ENCODE data around the gene EXOC8.

The EXOC8 gene

GRCh38 chr1:231338270-231339128 lies 847 bp upstream of the EXOC8 start, which contains the start of gene SPRTN:
Gene SPRTN, plus strand, starts transcription at chr1:231338293. Its CDS starts 91 bp downstream, at chr1:231338384.
- Mint-ChIP-seq H3K4me1 (ENCODE audit: low read depth) (peaks cover 42% of the 10 kb centered on the region), H3K9me3 (no peaks in the 10 kb centered on the region), H3K27me3 (ENCODE audit: low read depth) (peaks cover 3% of the 10 kb centered on the region), H3K36me3 (ENCODE audit: low read depth) (peaks cover 43% of the 10 kb centered on the region), H3K4me3 (peak within 1 kb of the TSS; percentile 100), H3K27ac (peak within 1 kb of the TSS; percentile 99)
- DNase-seq (ENCODE audit: low spot score), result no peak

DNA sequence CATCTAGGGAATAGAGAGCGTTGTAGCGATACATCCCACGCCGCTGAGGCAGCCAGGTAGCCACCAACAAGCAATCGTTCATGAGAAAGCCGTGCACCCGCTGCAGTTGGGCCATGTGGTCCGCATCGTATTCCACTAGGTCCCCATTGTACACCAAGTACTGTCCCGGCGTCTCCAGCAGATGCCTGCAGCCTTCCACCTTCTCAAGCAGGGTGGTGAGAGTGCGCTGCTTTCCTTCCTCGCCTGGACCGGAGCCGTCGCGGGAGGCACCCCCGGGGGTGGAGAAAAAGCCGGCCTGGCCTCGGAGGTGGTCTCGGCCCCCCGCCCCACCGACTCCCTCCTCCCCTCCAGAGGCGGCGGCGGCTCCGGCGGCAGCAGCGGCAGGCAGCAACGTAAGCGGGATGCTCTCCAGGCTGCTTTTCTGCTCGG lies 595 bp downstream of the EXOC8 start:
- Mint-ChIP-seq H3K27ac (peak overlapping the region; percentile 99), H3K9me3 (no peaks in the 10 kb centered on the region), H3K36me3 (ENCODE audit: low read depth) (peaks cover 45% of the 10 kb centered on the region), H3K27me3 (ENCODE audit: low read depth) (peaks cover 3% of the 10 kb centered on the region), H3K4me3 (peak overlapping the region; percentile 100), H3K4me1 (ENCODE audit: low read depth) (peaks cover 46% of the 10 kb centered on the region)
- DNase-seq (ENCODE audit: low spot score), result no peak

DNA sequence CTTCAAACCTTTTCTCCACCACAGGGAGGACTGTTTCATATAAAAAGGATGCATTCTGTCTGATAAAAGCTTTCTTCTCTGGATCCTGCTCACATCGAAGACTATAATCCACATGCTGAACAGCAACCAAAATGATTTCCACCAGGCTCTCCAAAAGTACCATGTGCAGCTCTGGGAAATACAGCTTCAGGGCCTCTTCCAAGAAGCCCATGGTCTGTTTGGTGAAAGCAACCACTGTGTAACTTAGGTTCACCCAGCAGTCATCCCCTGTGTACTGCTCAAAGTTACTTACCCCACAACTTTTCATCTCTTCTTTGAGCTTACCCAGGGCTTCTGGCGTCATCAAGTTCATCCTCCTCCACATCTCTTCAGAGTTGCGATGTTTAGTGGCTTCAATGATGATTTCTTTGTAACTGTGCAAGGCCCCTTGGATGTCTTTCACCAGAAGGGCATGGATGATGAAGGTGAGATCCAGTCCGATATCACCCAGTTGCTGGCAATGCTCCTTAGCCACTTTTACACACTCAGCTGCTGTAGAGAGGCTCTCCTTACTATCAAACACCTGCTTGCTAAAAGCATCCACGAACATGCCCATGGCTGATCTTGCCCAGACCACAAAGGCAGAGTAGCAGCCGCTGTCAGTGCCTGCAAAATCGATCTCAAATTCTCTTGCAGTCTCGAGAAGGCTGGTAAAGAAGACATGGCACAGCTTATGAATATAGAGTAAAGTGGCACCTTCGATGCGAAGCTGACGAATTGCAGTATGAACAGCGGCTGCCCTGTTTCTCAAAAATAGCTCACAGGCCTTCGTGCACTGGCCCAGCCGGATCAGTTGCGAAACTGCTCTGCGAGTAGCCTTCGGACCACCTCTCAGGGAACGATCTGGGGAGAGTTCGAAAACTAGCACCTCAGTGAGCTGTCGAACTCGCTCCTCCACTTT lies 1.7 kb downstream of the EXOC8 start:
- Mint-ChIP-seq H3K27ac (peak overlapping the region; percentile 50), H3K9me3 (no peaks in the 10 kb centered on the region), H3K4me3 (peak overlapping the region; percentile 100), H3K27me3 (ENCODE audit: low read depth) (peaks cover 3% of the 10 kb centered on the region), H3K4me1 (ENCODE audit: low read depth) (peaks cover 45% of the 10 kb centered on the region), H3K36me3 (ENCODE audit: low read depth) (peaks cover 45% of the 10 kb centered on the region)
- no peak for DNase-seq (ENCODE audit: low spot score)

- Mint-ChIP-seq H3K27ac (no peak overlapping the region), H3K4me3 (peak overlapping the region; percentile 66), H3K36me3 (ENCODE audit: low read depth) (peaks cover 39% of the 10 kb centered on the region), H3K4me1 (ENCODE audit: low read depth) (peaks cover 38% of the 10 kb centered on the region), H3K27me3 (ENCODE audit: low read depth) (peaks cover 3% of the 10 kb centered on the region), H3K9me3 (no peaks in the 10 kb centered on the region)
- no peak for DNase-seq (ENCODE audit: low spot score)
Measured at GRCh38 chr1:231334952-231335351, 2.7 kb downstream of the EXOC8 start.

DNA sequence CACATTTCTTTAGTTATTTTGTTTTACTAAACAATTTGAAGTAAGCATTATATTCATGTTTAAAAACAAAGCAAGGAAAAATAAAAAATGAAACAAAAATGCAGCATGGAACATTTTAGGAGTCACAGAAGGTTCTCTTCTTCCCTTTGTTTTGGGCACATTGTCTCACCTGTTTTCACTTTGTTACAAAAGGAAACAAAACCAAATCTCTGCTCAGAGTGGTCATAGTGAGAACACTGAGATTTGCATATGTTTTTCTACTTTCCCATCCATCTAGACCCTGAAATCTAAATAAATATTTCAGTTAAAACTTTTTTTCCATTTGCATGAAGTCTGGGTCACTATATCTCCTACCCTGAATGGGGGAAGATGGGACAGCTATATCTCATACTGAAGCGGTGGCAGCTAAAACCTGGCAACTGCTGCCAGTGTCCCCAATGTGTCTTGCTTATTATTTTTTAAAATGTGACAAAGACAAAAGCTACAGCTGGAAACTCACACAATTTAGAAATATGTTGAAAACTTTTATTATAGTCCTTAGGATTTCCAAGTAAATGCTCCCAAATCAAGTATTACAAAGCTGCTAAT lies 3.5 kb downstream of the EXOC8 start:
- peaks cover 33% of the 10 kb centered on the region for H3K4me1 Mint-ChIP-seq (ENCODE audit: low read depth)

DNA sequence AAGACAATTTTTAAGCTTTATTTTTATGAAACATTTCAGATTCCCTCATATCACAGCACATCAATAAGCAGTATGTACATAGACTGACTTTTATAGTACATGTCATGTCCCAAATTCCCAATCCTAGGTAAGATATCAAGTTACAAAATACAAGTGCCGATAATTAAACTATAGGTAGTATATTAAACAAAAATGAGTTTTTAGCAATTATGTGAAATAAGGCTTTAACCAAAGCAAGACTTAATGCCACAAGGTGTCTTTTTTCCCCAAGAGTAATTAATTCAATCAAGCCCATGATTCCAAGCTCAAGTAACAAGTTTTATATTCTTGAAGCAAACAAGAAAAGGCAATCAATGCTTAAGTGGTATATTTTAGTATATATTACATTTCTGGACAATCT lies 4.9 kb downstream of the EXOC8 start:
- H3K27me3 Mint-ChIP-seq (ENCODE audit: low read depth), result peaks cover 2% of the 10 kb centered on the region
- H3K4me3 Mint-ChIP-seq, result no peak overlapping the region
- H3K36me3 Mint-ChIP-seq (ENCODE audit: low read depth), result peaks cover 34% of the 10 kb centered on the region
- H3K9me3 Mint-ChIP-seq, result no peaks in the 10 kb centered on the region
- peaks cover 32% of the 10 kb centered on the region for H3K4me1 Mint-ChIP-seq (ENCODE audit: low read depth)
- H3K27ac Mint-ChIP-seq, result no peak overlapping the region
- no peak for DNase-seq (ENCODE audit: low spot score)

More for the DNA sequence above, 3.5 kb downstream of the EXOC8 start:
- H3K36me3 Mint-ChIP-seq (ENCODE audit: low read depth), result peaks cover 37% of the 10 kb centered on the region
- no peak for DNase-seq (ENCODE audit: low spot score)
- peak overlapping the region; percentile 66 for H3K4me3 Mint-ChIP-seq
- H3K27ac Mint-ChIP-seq, result no peak overlapping the region
- H3K9me3 Mint-ChIP-seq, result no peaks in the 10 kb centered on the region
- H3K27me3 Mint-ChIP-seq (ENCODE audit: low read depth), result peaks cover 3% of the 10 kb centered on the region

- no peak overlapping the region for H3K27ac Mint-ChIP-seq
- H3K36me3 Mint-ChIP-seq (ENCODE audit: low read depth), result peaks cover 18% of the 10 kb centered on the region
- peaks cover 17% of the 10 kb centered on the region for H3K4me1 Mint-ChIP-seq (ENCODE audit: low read depth)
- peaks cover 4% of the 10 kb centered on the region for H3K27me3 Mint-ChIP-seq (ENCODE audit: low read depth)
- no peaks in the 10 kb centered on the region for H3K9me3 Mint-ChIP-seq
- H3K4me3 Mint-ChIP-seq, result no peak overlapping the region
- no peak for DNase-seq (ENCODE audit: low spot score)
Measured at GRCh38 chr1:231329483-231329882, 8.2 kb downstream of the EXOC8 start.

- H3K36me3 Mint-ChIP-seq (ENCODE audit: low read depth), result peaks cover 8% of the 10 kb centered on the region
- H3K9me3 Mint-ChIP-seq, result no peaks in the 10 kb centered on the region
- H3K27ac Mint-ChIP-seq, result no peak overlapping the region
- no peak overlapping the region for H3K4me3 Mint-ChIP-seq
- H3K27me3 Mint-ChIP-seq (ENCODE audit: low read depth), result peaks cover 4% of the 10 kb centered on the region
- peaks cover 4% of the 10 kb centered on the region for H3K4me1 Mint-ChIP-seq (ENCODE audit: low read depth)
- DNase-seq (ENCODE audit: low spot score), result no peak
Measured at GRCh38 chr1:231327617-231328016, 10.0 kb downstream of the EXOC8 start.

DNA sequence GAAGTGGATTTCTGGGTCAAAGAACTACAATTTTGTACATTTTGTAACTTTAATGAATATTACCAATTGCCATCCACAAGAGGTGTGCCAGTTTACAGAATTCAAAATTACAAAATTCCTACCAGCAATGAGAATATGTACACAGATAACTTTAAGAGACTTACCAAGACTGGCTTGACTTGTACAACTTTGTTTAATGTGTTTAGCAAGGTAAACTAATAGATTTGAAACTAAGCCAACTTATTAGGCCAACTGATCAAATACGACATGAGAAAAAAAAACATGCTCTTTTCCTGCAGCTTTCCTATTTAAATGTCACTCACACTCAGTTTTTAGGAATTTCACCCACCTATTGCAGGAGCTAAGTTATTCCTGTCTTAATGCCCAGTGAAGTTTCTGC lies 11.4 kb downstream of the EXOC8 start:
- Mint-ChIP-seq H3K9me3 (no peaks in the 10 kb centered on the region), H3K27ac (no peak overlapping the region), H3K36me3 (ENCODE audit: low read depth) (peaks cover under 1% of the 10 kb centered on the region), H3K27me3 (ENCODE audit: low read depth) (peaks cover 4% of the 10 kb centered on the region), H3K4me3 (no peak overlapping the region), H3K4me1 (ENCODE audit: low read depth) (peaks cover 3% of the 10 kb centered on the region)
- no peak for DNase-seq (ENCODE audit: low spot score)

GRCh38 chr1:231324660-231325059 lies 13.0 kb downstream of the EXOC8 start:
- DNase-seq (ENCODE audit: low spot score), result no peak
- Mint-ChIP-seq H3K36me3 (ENCODE audit: low read depth) (no peaks in the 10 kb centered on the region), H3K4me1 (ENCODE audit: low read depth) (peaks cover 3% of the 10 kb centered on the region), H3K9me3 (no peaks in the 10 kb centered on the region), H3K27me3 (ENCODE audit: low read depth) (peaks cover 4% of the 10 kb centered on the region), H3K27ac (no peak overlapping the region), H3K4me3 (no peak overlapping the region)

DNA sequence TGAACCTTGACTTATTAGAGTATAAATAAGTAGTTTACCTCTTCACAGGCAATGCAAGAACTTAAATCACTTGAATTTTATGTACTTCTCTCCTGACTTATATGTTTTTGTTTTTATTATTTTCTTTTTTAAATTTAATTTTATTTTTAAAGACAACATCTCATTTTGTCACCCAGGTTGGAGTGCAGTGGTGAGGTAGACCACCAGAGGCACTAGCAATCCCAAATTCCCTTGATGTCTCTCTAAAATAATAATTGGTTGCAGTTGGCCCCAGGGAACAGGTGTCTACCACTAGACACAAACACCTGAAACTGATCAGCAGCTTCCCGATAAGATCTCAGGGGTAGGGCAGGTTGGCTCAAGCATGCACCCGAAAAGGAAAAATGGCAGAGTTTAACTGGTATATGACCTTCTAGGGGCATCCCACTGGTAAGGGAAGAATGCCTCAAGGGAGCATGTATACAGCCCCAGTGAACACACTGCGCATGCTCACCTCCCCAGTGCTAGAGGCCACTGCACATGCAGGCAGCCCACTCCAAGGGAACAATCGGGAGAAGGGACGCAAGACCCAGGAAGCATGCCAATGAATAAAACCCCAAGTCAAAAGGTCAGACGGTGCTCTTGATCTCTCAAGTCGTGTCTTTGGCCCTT lies 14.6 kb downstream of the EXOC8 start:
- no peak for DNase-seq (ENCODE audit: low spot score)
- H3K4me1 Mint-ChIP-seq (ENCODE audit: low read depth), result no peaks in the 10 kb centered on the region
- H3K4me3 Mint-ChIP-seq, result no peak overlapping the region
- H3K27ac Mint-ChIP-seq, result no peak overlapping the region
- no peaks in the 10 kb centered on the region for H3K9me3 Mint-ChIP-seq
- H3K27me3 Mint-ChIP-seq (ENCODE audit: low read depth), result peaks cover 4% of the 10 kb centered on the region
- no peaks in the 10 kb centered on the region for H3K36me3 Mint-ChIP-seq (ENCODE audit: low read depth)

DNA sequence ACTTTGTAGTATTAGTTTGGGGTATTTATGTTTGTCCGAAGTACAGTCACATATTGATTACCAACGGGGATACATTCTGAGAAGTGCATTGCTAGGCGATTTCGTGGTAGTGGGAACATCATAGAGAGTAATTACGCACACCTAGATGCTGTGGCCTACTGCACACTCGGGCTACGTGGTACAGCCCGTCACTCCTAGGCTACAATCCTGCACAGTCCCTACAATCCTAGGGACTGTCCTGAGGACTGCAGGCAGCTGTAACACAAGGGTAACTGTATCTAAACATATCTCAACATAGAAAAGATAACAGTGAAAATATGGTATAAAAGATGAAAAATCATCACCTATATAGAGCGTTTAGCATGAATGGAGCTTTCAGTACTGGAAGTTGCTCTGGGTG lies 18.6 kb downstream of the EXOC8 start:
- H3K4me1 Mint-ChIP-seq (ENCODE audit: low read depth), result peaks cover 2% of the 10 kb centered on the region
- DNase-seq (ENCODE audit: low spot score), result no peak
- no peak overlapping the region for H3K4me3 Mint-ChIP-seq
- no peaks in the 10 kb centered on the region for H3K9me3 Mint-ChIP-seq
- H3K36me3 Mint-ChIP-seq (ENCODE audit: low read depth), result no peaks in the 10 kb centered on the region
- no peak overlapping the region for H3K27ac Mint-ChIP-seq
- no peaks in the 10 kb centered on the region for H3K27me3 Mint-ChIP-seq (ENCODE audit: low read depth)

DNA sequence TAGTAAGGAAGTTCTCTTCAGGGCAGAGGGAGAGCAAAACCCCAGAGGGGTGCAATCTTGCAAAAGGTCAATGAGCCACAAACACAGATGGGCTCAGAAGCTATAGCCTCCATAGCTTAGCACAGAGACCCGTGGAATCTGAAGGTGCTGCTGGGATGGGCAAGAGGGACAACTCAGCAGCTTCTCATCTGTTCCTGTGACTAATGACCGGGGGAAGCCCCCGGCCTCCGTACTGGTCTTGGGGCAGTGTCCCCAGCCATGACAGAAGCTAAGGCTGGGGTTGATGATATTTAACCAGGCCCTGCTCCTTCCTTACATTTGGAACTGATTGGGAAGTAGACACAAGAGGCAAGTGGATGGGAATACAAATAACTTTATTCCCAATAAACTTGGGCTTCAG lies 19.1 kb downstream of the EXOC8 start:
- peaks cover 2% of the 10 kb centered on the region for H3K4me1 Mint-ChIP-seq (ENCODE audit: low read depth)
- no peaks in the 10 kb centered on the region for H3K36me3 Mint-ChIP-seq (ENCODE audit: low read depth)
- peaks cover under 1% of the 10 kb centered on the region for H3K27me3 Mint-ChIP-seq (ENCODE audit: low read depth)
- no peak overlapping the region for H3K4me3 Mint-ChIP-seq
- DNase-seq (ENCODE audit: low spot score), result no peak
- H3K27ac Mint-ChIP-seq, result no peak overlapping the region
- H3K9me3 Mint-ChIP-seq, result no peaks in the 10 kb centered on the region
